GM23338 (cell line): ENCODE data around the gene SNRPD2. TPM values are rescaled to one million over a fixed set of nuclear protein-coding genes. Genes with fewer than 3 reads are reported as not detected.

Experiments
- ATAC-seq: fragments of 200-7000 bp; cut with Tn5 transposase; 3 replicates; pipeline ENCODE4 v1.9.1; 2020
- DNase-seq: peaks from one replicate; pipeline ENCODE4 v3.0.0-alpha.2; 2015; ENCODE audit warnings: low spot score
- H2AFZ ChIP-seq: fragments of 200-600 bp; sonication (generic); 2 replicates; pipeline ENCODE4 v1.8.0; 2016; ENCODE audit warnings: antibody characterized with exemption, mild to moderate bottlenecking, moderate library complexity
- H3F3A ChIP-seq: fragments of 200-600 bp; sonication (generic); replicated peaks from 2 replicates; pipeline ENCODE4 v1.8.0; 2017; ENCODE audit warnings: antibody characterized with exemption, mixed run types, low read depth
- H3K27ac ChIP-seq: fragments of 200-600 bp; sonication (generic); 2 replicates; pipeline ENCODE4 v1.6.1; 2016; ENCODE audit warnings: low read depth
- H3K27me3 ChIP-seq: fragments of 200-600 bp; sonication (generic); 2 replicates; pipeline ENCODE4 v1.8.0; 2016; ENCODE audit warnings: mild to moderate bottlenecking, mixed run types, moderate library complexity; ENCODE audit not compliant: insufficient read depth
- H3K36me3 ChIP-seq: fragments of 200-600 bp; sonication (generic); 2 replicates; pipeline ENCODE4 v1.8.0; 2016; ENCODE audit warnings: mild to moderate bottlenecking; ENCODE audit not compliant: insufficient read depth
- H3K4me1 ChIP-seq: fragments of 200-600 bp; sonication (generic); 2 replicates; pipeline ENCODE4 v1.8.0; 2016; ENCODE audit warnings: mild to moderate bottlenecking, moderate library complexity; ENCODE audit not compliant: insufficient read depth
- H3K4me2 ChIP-seq: fragments of 200-600 bp; sonication (generic); 2 replicates; pipeline ENCODE4 v1.7.1; 2017; ENCODE audit warnings: mixed run types
- H3K4me3 ChIP-seq: fragments of 200-600 bp; sonication (generic); 2 replicates; pipeline ENCODE4 v1.6.1; 2016; ENCODE audit warnings: mixed run types
- H3K79me2 ChIP-seq: fragments of 200-600 bp; sonication (generic); replicated peaks from 2 replicates; pipeline ENCODE4 v1.8.0; 2017; ENCODE audit warnings: mild to moderate bottlenecking; ENCODE audit not compliant: insufficient read depth
- H3K9me2 ChIP-seq: fragments of 200-600 bp; sonication (generic); 2 replicates; pipeline ENCODE4 v1.8.0; 2017; ENCODE audit not compliant: insufficient read depth
- H4K20me1 ChIP-seq: fragments of 200-600 bp; sonication (generic); replicated peaks from 2 replicates; pipeline ENCODE4 v1.8.0; 2017; ENCODE audit warnings: mild to moderate bottlenecking; ENCODE audit not compliant: insufficient read depth
- H3K27ac Mint-ChIP-seq: 2 replicates; pipeline ENCODE4 v1.8.0; 2020; ENCODE audit warnings: inconsistent platforms, mild to moderate bottlenecking, moderate library complexity, mixed read lengths
- H3K27me3 Mint-ChIP-seq: 3 replicates; pipeline ENCODE4 v1.8.0; 2022; ENCODE audit warnings: low read depth, mild to moderate bottlenecking, moderate library complexity, mixed read lengths, inconsistent platforms; ENCODE audit not compliant: insufficient read depth, poor library complexity
- H3K36me3 Mint-ChIP-seq: 3 replicates; pipeline ENCODE4 v1.8.0; 2021; ENCODE audit warnings: low read depth, mild to moderate bottlenecking, inconsistent platforms, moderate library complexity, mixed read lengths
- H3K4me1 Mint-ChIP-seq: 3 replicates; pipeline ENCODE4 v1.8.0; 2020; ENCODE audit warnings: mild to moderate bottlenecking, inconsistent platforms, mixed read lengths
- H3K4me3 Mint-ChIP-seq: 3 replicates; pipeline ENCODE4 v1.8.0; 2021; ENCODE audit warnings: moderate library complexity, mild to moderate bottlenecking, inconsistent platforms, mixed read lengths
- H3K9me3 Mint-ChIP-seq: 3 replicates; pipeline ENCODE4 v1.8.0; 2020; ENCODE audit warnings: moderate library complexity, mild to moderate bottlenecking, inconsistent platforms, mixed read lengths
- CREB1 ChIP-seq: fragments of 250-450 bp; sonication (Bioruptor Pico); IDR thresholded peaks from 2 replicates; pipeline ENCODE4 v1.5.0; 2020; ENCODE audit warnings: low read depth, mild to moderate bottlenecking, moderate library complexity
- ETS1 ChIP-seq: IDR thresholded peaks from 2 replicates; pipeline ENCODE4 v1.6.1; 2016; ENCODE audit warnings: antibody characterized with exemption
- EZH2 ChIP-seq: fragments of 200-600 bp; sonication (generic); IDR thresholded peaks from one replicate; pipeline ENCODE4 v1.8.0; 2017; ENCODE audit warnings: antibody characterized with exemption, mild to moderate bottlenecking, low read depth; ENCODE audit not compliant: unreplicated experiment
- EZH2phosphoT487 ChIP-seq: fragments of 200-600 bp; sonication (generic); IDR thresholded peaks from one replicate; pipeline ENCODE4 v1.8.1; 2018; ENCODE audit warnings: antibody characterized with exemption; ENCODE audit not compliant: unreplicated experiment
- NANOG ChIP-seq: IDR thresholded peaks from 2 replicates; pipeline ENCODE4 v1.6.1; 2016; ENCODE audit warnings: antibody characterized with exemption, borderline replicate concordance
- POLR2AphosphoS5 ChIP-seq: IDR thresholded peaks from 2 replicates; pipeline ENCODE4 v1.6.1; 2016; ENCODE audit warnings: antibody characterized with exemption, low read depth
- REST ChIP-seq: IDR thresholded peaks from one replicate; pipeline ENCODE4 v1.6.1; 2018; ENCODE audit warnings: antibody characterized with exemption; ENCODE audit not compliant: unreplicated experiment
- ZNF114 ChIP-seq: fragments of 250-450 bp; sonication (Bioruptor Pico); IDR thresholded peaks from 2 replicates; pipeline ENCODE4 v1.5.0; 2020; ENCODE audit warnings: mild to moderate bottlenecking, moderate library complexity
- ZNF462 ChIP-seq: fragments of 250-450 bp; sonication (Bioruptor Pico); IDR thresholded peaks from 2 replicates; pipeline ENCODE4 v1.5.0; 2020; ENCODE audit warnings: mild to moderate bottlenecking, moderate library complexity
- polyA plus RNA-seq: library from polyadenylated mRNA; unstranded; fragments of >200 nt; fragmentation: Nextera tagmentation; extraction: Ambion mirVana; gene quantifications from 2 replicates; pipeline ENCODE4 v1.2.1, GENCODE V29; 2016
- total RNA-seq: library from RNA; depleted of rRNA; stranded (reverse); fragments of >200 nt; shearing (Covaris generic); gene quantifications from 2 replicates; pipeline ENCODE4 v1.2.3, GENCODE V29; 2014

Gene SNRPD2
- total and polyA plus RNA-seq, 2 experiments from 2014 or later = 169 to 1,375 TPM

GRCh38 chr19:45670670-45671453 lies 20.9 kb downstream of the SNRPD2 start:
- Histone ChIP-seq H3K9me2 (no peaks in the 10 kb centered on the region), H3K27me3 (peaks cover 43% of the 10 kb centered on the region), H3K4me1 (peaks cover 16% of the 10 kb centered on the region; the same call in 1 of the 2 replicates), H3K36me3 (no peaks in the 10 kb centered on the region), H2AFZ (peak overlapping the region; percentile 89), H3K79me2 (no peaks in the 10 kb centered on the region), H3K4me2 (peak overlapping the region; percentile 90), H3K4me3 (peak overlapping the region; percentile 78), H3F3A (peaks cover 20% of the 10 kb centered on the region), H3K27ac (no peak overlapping the region), H4K20me1 (no peaks in the 10 kb centered on the region; the same call in 1 of the 2 replicates)
- Mint-ChIP-seq H3K4me1 (peaks cover 22% of the 10 kb centered on the region), H3K9me3 (no peaks in the 10 kb centered on the region; the same call in 2 of the 3 replicates), H3K27me3 (peaks cover 45% of the 10 kb centered on the region), H3K4me3 (peak overlapping the region; percentile 71), H3K27ac (no peak overlapping the region), H3K36me3 (no peaks in the 10 kb centered on the region; the same call in 2 of the 3 replicates)
- peak; percentile 99 for DNase-seq
- no peak for TF ChIP-seq ETS1
- TF ChIP-seq POLR2AphosphoS5 = peak; percentile 58
- ATAC-seq = peak; percentile 71

GRCh38 chr19:45668342-45668871 lies 23.3 kb downstream of the SNRPD2 start:
- Mint-ChIP-seq H3K27ac (no peak overlapping the region), H3K27me3 (peaks cover 39% of the 10 kb centered on the region), H3K36me3 (no peaks in the 10 kb centered on the region; the same call in 2 of the 3 replicates), H3K4me1 (peaks cover 17% of the 10 kb centered on the region), H3K4me3 (peak overlapping the region; percentile 71), H3K9me3 (no peaks in the 10 kb centered on the region; the same call in 2 of the 3 replicates)
- peaks cover 20% of the 10 kb centered on the region for H3F3A ChIP-seq
- peak overlapping the region; percentile 78 for H3K4me3 ChIP-seq
- DNase-seq = no peak
- H3K4me1 ChIP-seq = peaks cover 16% of the 10 kb centered on the region; the same call in 1 of the 2 replicates
- ATAC-seq = no peak
- no peaks in the 10 kb centered on the region for H3K9me2 ChIP-seq
- peak overlapping the region; percentile 90 for H3K4me2 ChIP-seq
- H3K27me3 ChIP-seq = peaks cover 43% of the 10 kb centered on the region
- no peaks in the 10 kb centered on the region for H3K36me3 ChIP-seq
- H2AFZ ChIP-seq = peak overlapping the region; percentile 91
- no peak overlapping the region for H3K27ac ChIP-seq
- no peaks in the 10 kb centered on the region for H3K79me2 ChIP-seq
- H4K20me1 ChIP-seq = no peaks in the 10 kb centered on the region
- TF ChIP-seq CREB1 (CRISPR knock-in tag) (no peak), EZH2 (no peak), ZNF462 (CRISPR knock-in tag) (no peak), REST (no peak), ZNF114 (CRISPR knock-in tag) (no peak), NANOG (no peak), EZH2phosphoT487 (no peak)
